HG02623 (cell line): ENCODE results near the gene CCNQ.
A peak's percentile ranks its signal among the peaks of the same experiment; 100 is the strongest.

Experiments
- ATAC-seq: cut with Tn5 transposase; IDR thresholded peaks from one replicate; pipeline ENCODE4 v1.9.1; 2021; ENCODE audit warnings: moderate library complexity; ENCODE audit not compliant: unreplicated experiment

The CCNQ gene

DNA sequence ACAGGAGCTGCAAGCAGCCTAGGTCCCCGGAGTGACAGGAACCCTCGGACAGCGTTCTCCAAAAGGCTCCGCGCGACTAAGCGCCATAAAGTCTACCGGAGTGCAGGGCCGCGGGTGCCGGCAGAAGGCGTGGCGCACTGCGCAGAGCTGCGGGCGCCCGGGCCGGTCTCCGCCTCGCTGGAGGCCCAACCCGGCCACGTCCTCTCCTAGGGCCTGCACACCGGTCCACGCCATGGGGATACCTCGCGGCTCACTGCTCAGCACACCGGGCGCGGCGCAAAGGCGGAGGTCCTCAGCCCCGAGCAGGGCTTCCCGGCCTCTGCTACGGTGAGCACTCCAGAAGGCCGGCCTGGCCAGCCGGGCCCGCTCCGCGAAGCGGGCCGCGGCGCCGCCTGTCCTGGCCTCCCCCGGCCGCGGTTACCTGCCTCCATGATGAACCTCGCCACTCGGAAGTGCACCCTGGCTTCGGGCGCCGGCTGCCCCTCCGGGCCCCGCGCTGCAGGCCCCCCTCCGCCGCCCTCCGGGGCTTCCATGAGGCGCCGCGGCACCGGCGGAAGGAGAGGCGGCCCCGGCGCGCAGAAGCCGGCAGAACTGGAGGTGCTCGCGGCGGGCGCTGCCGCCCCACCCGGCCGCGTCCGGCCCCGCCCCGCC, at the start of gene CCNQ:
CCNQ (minus strand) TSS at position 599 of the 651 bp plus-strand sequence; CDS start at position 533, 66 bp downstream.
- peak; percentile 48 for ATAC-seq

DNA sequence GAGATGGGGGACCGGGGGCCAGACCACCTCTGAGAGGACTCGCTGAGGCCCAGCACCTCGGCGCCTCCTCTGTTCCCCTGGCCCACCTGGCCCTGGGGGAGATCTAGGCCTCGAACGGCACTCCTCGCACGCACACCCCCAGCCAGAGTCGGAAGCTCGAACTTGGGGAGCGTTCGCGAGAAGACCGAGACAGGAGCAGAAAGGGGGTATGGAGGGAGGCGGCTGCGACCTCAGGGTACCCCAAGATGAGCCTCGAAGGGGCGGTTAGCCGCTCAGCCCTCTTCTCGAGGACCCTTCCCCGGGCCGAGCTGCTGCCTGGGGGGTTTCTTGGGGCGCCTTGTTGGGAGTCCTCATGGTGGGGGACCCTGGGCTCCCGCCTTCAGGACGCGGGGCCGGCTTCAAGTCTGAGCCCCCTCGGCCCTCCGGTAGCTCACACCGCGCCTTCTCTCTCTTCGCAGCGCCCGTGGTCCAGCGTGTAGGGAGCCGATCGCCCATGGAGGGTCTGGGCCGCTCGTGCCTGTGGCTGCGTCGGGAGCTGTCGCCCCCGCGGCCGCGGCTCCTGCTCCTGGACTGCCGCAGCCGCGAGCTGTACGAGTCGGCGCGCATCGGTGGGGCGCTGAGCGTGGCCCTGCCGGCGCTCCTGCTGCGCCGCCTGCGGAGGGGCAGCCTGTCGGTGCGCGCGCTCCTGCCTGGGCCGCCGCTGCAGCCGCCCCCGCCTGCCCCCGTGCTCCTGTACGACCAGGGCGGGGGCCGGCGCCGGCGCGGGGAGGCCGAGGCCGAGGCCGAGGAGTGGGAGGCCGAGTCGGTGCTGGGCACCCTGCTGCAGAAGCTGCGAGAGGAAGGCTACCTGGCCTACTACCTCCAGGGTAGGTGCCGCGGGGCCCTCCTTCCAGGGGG, 48.8 kb upstream of the CCNQ start:
- no peak for ATAC-seq

DNA sequence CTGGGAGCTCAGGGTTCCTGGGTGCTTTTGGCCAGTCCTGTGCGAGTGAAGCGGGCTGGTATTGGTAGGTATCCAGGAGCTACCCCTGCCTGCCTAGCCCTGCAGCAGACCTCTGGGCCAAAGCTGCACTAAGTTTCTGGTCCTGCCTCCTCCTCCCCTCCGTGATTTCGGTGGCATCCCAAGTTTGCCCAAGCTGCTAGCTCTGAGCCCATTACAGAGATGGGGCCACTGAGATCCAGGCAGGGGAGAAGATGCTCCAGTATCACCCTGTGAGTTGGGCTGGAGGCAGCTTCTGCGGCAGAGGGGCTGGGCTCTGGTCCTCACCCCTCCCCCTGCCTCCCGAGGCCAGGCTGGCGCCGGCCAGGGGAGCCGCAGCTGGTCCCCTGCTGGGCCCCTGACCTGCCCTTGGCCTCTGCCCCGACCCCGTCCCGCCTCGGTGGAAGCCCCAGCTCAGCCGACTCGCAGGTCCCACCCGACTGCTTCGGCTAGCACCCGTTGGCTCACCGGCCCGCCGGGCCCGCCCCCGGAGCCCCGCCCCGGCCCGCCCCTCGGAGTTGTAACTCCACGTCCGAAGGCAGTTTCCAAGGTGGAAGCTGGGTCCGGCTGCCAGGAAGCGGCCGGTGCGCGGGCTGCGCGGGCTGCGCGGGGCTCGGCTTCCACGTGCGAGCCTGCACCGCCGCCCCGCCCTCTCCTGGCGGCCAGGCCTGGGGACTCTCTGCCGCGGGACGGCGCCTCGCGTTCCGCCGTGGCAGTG, 47.9 kb upstream of the CCNQ start, which contains the start of gene DUSP9:
DUSP9 (plus strand) TSS at position 584 of the 754 bp plus-strand sequence. CDS start 751 bp downstream, outside the sequence.
- ATAC-seq: no peak

DNA sequence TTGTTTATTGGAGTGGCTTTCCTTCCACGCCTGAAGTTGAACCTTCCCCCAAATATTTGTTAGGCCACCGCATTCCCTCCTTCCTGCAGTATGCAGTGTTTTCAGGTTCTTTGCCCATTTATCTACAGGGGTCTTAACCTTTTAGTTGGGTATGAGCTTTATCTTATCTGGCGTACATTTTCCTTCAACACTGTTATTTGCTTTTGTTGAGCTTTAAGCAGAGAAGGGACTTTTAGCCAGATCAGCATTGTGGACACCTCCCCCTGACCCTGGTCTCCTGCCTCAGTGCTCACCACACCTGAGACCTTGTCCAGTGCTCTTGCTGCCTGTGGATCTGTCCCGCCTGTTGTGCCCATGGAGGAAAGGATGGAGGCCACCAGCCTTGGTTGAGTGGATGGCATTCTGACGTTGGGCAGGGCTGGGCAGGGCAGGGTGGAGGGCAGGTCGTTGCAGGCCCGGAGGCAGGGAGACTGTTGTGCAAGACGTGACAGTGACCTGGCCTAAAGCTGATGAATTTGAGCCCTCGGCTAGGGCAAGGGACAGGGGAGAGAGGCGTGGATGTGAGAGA, 47.1 kb upstream of the CCNQ start:
- no peak for ATAC-seq

DNA sequence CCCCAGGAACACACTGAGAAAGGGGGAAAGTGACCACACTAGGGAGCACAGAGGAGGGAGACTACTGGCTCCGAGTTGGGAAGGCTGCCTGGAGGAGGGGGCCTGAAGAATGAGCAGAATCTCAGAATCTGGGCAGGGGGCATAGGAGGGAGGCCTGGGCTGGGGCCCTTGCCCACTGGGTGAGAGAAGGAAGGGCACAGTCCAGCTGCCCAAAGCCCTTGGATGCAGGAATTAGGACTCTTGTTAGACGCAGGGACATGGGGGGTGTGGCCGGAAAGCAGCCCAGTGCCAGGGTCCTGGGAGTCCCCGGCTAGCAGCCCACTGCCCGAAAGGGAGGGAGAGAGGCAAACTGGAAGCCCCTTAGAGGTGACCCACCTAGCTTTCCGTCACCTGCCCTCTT, 46.2 kb upstream of the CCNQ start:
- no peak for ATAC-seq

DNA sequence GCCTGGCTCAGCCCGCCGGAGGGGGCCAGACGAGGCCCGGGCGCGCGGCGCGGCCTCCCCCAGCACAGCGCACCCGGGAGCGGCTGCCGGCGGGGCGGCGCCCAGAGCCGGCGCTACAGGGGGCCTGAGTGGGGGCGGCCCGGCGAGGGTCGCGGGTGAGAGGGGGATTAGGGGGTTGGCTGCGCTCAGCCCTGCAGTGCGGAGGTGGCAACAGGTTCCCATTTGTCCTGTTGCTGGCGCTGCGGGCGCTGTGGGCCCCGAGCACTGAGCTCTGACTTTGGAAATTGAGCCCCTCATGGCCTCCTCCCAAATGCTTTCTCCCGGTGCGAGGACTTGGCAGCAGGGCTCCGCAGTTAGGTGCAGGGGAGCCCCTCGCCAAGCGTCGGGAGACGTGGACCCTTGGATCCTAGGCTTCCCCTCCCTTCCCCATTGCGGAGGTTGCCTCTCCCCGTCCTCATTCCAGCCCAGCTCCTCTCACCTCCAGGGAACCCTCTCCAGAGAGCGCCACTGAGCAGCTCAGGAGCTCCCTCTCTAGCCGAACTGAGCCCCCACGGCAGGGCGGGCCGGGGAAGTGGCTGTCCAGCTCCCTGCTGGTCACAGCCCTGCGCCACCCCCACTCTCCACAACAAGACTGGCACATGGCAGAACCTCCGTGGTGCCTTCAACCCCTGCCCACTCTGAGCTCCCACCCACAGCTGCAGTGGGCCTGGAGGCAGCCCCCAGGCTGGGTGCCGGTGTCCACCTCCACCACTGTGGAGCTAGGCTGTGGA, 45.6 kb upstream of the CCNQ start:
- no peak for ATAC-seq

DNA sequence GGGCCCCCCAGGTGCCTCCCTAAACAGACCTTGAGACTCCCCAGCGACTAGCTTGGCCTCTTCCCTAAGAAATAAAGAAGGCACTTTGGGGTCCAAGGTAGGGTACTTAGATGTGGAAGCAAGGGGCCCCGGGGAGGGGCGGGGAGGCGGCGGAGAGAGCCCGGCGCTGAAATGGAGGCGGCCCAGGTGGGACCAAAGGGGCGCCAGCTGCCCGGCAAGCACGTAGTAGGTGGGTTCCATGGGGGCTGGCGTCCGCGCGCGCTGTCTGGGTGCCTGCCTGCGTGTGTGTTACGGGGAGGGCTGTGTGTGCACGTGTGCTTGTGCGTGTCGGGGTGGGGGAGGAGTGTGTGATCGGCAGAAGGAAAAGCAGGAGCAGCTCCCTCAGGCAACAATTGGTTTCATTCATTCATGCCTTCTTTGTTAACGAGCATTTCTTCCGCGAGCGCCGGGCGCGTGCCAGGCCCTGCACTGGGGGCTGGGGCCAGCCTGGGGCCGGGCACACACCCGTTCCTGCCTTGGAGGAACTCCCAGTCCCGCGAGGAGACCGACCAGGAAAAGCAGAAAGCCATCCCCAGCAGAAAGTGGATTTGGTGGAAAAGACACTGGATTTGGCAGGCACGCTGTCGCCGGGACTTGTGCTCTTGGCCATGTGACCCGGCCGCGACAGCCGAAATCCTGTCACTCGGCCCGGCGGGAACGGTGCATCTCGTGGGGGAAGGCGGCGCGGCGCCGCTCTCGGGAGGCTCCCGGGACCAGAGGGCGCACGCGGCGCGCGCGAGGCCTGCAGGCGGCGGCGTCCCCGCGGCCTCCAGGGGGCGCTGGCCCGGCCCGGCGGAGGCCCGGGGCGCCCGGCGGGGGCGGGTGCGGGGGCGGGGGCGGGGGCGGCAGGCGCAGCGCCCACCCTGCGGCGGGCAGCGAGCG, 44.8 kb upstream of the CCNQ start:
- ATAC-seq: no peak

DNA sequence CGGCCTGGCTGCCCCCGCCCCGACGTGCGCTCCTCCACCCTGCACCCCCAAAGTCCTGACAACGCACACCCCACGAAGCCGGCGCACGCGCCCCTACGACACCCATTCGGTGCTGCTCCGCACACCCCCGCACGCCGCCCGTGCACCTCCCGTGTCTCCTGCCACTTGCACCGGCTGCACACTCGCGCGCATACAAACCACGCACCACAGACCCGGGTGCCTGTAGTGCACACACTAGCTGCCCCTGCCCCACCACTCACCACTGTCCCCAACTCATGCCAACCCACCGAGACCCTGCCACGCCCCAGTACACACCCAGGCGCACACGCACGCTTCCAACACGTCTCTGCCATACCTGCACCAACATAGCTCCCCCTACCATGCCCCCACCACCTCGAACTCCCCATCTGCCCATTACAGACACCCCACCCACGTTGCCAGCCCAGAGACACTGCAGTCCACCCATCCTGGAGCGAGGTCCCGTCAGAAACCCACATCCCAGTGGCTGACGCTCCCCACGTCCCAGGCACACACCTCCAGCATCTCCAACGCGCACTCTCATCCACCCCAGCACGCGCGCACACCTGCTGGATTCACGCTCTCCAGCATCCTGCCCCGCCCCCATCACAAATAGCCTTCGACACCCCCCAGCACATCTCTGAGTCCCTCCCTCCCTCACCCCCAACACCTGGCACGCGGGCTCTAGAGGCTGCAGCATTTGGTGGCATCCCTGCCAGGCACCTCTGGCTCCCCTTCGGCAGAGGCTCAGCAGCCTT, 43.9 kb upstream of the CCNQ start:
- no peak for ATAC-seq

DNA sequence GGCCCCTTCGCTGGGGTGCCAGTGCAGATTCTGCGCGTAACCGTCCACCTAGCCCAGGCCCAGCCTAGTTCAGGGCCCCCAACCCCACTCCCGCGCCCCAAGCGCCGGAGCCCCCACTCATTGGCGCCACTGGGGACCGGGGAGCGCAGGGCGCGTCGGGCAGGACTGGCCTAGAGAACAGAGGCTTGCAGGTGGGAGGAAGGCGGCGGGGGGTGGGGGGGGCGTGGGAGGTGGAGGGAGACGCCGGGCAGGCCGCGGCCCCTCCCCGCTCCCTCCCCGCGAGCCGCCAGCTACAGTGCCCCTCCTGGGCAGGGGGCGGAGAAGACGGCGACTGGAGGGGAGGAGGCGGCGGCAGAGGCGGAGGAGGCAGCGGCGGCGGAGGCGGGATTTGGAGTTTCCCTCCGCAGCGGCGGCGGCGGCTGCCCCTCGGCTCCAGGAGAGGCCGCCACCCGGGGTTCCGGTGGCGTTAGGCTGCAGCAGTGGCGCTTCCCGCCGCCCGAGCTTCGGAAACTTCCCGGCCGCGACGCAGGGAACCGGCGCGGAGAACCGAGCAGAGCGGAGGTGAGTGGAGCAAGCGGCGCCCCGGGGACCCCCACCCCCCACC, 43.2 kb upstream of the CCNQ start:
- no peak for ATAC-seq

DNA sequence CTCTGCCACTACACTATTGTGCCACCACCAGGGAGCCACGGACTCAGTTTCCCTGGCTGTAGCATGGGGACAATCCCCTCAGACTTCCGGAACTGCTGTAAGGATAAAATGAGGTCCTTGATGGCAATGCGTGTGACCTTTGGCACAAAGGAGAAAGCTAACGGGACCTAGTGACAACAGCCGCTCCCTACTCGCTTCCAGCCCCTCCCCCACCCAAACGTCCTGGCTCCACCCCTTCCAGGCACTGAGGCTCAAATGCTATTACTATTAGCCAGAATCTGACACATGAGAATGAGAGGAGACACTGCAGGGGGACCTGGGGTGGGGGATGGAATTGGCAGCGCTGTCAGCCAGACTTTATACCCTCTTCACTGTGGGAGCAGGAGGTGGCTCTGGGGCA, 42.7 kb upstream of the CCNQ start:
- ATAC-seq: no peak

DNA sequence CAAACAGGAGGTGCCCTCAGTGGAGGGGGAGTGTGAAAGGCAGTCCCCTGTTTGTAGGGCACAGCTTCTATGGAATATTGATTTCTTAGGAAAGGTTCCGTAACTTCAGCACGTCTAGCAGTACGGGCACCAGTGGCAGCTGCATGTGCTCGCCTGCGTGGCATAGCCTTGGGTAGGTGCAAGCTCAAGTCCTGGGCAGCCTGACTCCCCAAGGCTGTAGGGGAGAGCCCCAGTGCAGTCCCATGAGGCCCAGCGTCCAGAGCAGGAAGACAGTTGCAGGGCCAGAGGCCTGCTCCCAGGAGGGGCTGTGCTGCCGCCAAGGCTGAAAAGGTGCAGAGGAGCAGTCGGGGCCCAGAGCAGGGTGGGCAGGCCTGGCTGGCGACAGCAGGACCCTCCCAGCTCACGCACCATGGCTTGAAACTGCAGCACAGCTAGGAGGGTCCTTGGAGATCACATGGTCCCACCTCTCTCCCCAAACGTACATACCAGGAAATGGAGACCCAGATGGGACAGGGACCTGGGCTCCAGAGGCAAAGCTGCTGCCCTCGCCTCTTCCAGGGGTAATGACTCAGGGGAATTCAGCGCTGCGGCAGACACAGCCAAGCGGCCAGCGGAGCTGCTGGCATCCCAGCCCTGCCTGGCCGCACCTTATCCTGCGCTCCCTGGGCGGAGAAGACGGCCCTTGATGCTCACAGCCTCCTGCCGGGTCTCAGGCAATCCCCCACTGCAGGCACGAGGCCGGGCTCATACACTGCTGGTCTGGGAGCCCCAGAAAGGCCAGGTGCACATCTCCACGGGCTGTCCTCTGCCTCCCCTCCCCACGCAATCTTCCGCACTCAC, 42.0 kb upstream of the CCNQ start:
- no peak for ATAC-seq

DNA sequence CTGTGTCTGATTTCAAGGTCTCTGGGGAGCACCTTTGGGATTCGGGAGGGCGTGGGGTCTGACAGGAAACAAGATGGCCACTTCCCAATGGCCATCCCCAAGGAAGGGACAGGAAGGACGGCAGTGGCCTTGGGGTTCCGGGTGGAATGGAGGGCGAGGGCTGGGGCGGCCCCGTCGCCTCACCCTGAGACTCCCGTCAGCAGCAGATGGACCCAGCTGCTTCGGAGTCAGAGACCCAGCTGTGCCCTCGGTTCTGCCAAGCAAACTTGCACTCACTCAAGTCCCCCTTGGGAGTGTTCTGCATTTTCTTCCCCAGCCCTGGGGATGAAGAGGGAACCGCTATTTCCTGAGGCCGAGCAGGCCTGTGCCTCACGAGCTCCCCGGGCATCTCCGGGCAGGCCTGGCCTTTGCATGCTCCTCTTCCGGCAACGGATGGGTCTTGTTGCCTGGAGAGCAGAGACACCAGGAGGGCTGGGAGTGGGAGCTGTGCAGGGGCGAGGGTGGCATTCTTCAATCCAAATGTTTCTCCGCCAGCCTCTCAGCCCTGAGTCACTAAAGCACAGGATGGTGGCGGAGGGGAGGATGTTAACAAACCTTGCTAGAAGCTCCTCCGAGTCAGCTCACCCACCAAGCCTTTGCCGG, 41.2 kb upstream of the CCNQ start:
- no peak for ATAC-seq

DNA sequence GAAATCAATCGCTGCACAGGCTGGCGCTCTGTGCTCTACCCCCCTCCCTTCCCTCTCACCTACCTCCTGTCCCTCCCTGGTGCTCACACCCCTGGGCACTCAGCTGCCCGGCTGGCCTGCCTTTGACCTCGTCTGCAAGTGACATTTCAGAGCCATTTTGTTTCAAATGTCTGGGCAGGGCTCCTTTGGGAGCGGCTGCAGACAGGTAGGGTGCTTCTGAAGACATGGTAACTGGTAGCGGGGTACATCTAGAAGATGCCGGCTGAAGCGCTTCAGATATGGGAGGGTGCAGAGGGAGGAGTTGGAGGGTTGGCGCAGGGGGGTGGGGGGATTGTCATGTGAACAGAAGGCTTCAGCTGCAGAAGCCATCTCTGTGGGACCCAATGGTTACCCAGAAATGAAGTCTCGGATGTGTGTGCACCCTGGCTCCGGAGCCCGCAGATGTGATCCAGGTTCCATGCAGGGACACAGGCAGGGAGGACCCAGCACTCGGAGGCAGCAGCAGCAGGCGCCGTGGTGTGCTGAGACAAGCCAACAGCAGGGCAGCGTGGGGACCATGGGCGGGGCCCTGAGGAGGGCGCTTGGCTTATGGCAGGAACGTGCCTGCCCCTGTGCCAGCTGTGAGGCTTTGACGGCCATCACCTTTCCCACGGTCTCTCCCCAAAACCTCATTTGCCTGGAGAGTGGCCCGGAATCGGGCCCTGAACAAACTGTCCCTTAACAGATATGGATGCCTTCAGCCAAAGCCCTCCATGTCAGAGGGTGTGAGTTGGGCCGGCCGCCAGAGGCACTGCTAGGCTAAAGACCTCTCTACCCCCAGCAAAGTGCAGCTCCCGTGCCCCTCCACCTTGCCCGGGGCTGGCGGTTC, 40.5 kb upstream of the CCNQ start:
- no peak for ATAC-seq

DNA sequence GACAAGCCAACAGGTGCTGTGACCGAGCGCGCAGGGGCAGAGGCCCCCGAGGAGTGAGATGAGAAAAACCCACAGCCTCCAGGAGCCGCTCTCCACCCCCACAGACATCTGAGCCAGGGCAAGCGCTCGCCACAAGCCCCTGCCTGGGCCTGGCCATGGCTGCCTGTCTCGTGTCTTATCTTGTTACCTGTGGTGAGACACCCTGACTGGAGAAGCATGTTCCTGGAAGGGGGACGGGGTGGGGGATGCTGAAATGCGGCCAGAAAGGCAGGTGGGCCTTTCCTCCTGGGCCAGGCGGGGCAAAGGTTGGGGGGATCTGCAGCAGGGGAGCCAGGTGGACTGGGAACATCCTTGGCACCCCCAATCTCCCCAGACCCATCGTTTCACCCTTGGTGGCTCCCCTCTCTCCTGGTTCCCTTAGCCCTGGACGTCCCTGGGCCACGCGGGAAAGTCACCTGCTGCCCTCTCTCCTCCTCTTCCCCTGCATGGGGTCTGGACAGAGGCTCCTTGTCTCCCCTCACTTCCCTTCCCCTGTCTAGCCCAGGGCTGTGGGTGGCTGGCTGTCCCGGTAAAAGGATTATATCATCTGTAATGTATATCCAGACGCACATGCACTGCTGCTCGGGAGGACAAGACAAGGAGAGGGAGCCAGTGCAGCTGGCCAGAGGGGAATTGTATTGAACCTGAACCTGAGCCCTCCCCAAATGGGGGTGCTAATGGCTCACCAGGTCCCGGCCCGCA, 39.7 kb upstream of the CCNQ start:
- ATAC-seq: no peak

DNA sequence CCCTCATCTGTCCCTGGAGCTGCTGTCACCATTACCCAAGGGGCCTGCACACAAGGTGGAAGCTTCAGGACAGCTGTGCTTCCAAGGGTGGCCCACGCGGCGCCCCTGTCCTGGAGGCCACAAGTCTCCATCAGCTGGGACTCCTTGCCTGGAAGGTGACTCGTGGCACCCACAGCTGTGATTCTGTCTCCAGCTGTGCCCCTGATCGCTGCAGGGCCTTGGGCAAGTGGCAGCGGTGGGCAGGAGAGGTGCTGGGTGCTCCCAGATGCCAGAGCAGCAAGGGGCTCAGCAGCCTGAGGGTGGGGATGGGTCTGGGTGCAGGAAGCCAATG, 39.1 kb upstream of the CCNQ start:
- ATAC-seq: no peak
